GM18519 (cell line): Measurements from ENCODE around the gene MYO3A.
"Not testable (repeated sequence)": the region's sequence is repeated elsewhere in the genome, so short reads cannot be mapped to it uniquely, and the experiment has no call there.

Source experiments
- ATAC-seq: cut with Tn5 transposase; IDR thresholded peaks from one replicate; pipeline ENCODE4 v1.9.1; 2021; ENCODE audit warnings: mild to moderate bottlenecking, moderate library complexity; ENCODE audit not compliant: unreplicated experiment, low FRiP score

The MYO3A gene

GRCh38 chr10:25972631-25973030, 38.6 kb downstream of the MYO3A start:
- no peak for ATAC-seq

- ATAC-seq: no peak
Measured at GRCh38 chr10:25974897-25975459, 40.9 kb downstream of the MYO3A start.

GRCh38 chr10:25978771-25979170, 44.7 kb downstream of the MYO3A start:
- ATAC-seq: no peak

- ATAC-seq: no peak
Measured at GRCh38 chr10:25982107-25982506, 48.1 kb downstream of the MYO3A start.

GRCh38 chr10:25988583-25988982, 54.6 kb downstream of the MYO3A start:
- ATAC-seq: no peak

- no peak for ATAC-seq
Measured at GRCh38 chr10:25989951-25990350, 55.9 kb downstream of the MYO3A start.

GRCh38 chr10:25999295-25999981, 65.4 kb downstream of the MYO3A start:
- no peak for ATAC-seq

GRCh38 chr10:26000971-26001370, 66.9 kb downstream of the MYO3A start:
- no peak for ATAC-seq

GRCh38 chr10:26002466-26002865, 68.4 kb downstream of the MYO3A start:
- not testable (repeated sequence) for ATAC-seq

- no peak for ATAC-seq
Measured at GRCh38 chr10:26015092-26015491, 81.1 kb downstream of the MYO3A start.

- no peak for ATAC-seq
Measured at GRCh38 chr10:26022831-26023230, 88.8 kb downstream of the MYO3A start.

GRCh38 chr10:26024303-26024702, 90.3 kb downstream of the MYO3A start:
- no peak for ATAC-seq

GRCh38 chr10:26025523-26025922, 91.5 kb downstream of the MYO3A start:
- no peak for ATAC-seq

- no peak for ATAC-seq
Measured at GRCh38 chr10:26029858-26030257, 95.8 kb downstream of the MYO3A start.

- peak; percentile 65 for ATAC-seq
Measured at GRCh38 chr10:26031300-26031699, 97.3 kb downstream of the MYO3A start.

GRCh38 chr10:26043469-26043868, 109.4 kb downstream of the MYO3A start:
- no peak for ATAC-seq

- ATAC-seq: no peak
Measured at GRCh38 chr10:26044141-26044749, 110.2 kb downstream of the MYO3A start.

GRCh38 chr10:26046073-26046700, 112.2 kb downstream of the MYO3A start:
- no peak for ATAC-seq

GRCh38 chr10:26048756-26049155, 114.7 kb downstream of the MYO3A start:
- no peak for ATAC-seq

- no peak for ATAC-seq
Measured at GRCh38 chr10:26052326-26052725, 118.3 kb downstream of the MYO3A start.

GRCh38 chr10:26057466-26057865, 123.4 kb downstream of the MYO3A start:
- no peak for ATAC-seq

GRCh38 chr10:26064106-26064505, 130.1 kb downstream of the MYO3A start:
- no peak for ATAC-seq
